HCT116 (cell line): ENCODE data around the gene LTO1.

Experiments
- CBX3 ChIP-seq: IDR thresholded peaks from 2 replicates; pipeline ENCODE4 v1.6.1; 2012; ENCODE audit warnings: low read depth
- CTCF ChIP-seq, 3 experiments: fragments of 200-600 bp in 1 of 3; sonication (generic) in 1 of 3; IDR thresholded peaks in 2 of 3; conservative IDR thresholded peaks in 1 of 3; 2 replicates each; pipeline ENCODE4 v1.5.1; 2012 to 2017; ENCODE audit warnings: low read depth in 2 of 3, low read length in 2 of 3, antibody characterized with exemption in 1 of 3, borderline replicate concordance in 1 of 3, control low read depth in 1 of 3, mild to moderate bottlenecking in 1 of 3, mixed read lengths in 1 of 3, mixed run types in 1 of 3, moderate library complexity in 1 of 3; ENCODE audit not compliant: insufficient read depth in 1 of 3
- EZH2 ChIP-seq: fragments of 200-600 bp; sonication (generic); IDR thresholded peaks from 2 replicates; pipeline ENCODE4 v1.6.1; 2017; ENCODE audit warnings: antibody characterized with exemption, mixed run types
- FOSL1 ChIP-seq: IDR thresholded peaks from 2 replicates; pipeline ENCODE4 v1.6.1; 2012; ENCODE audit warnings: low read depth
- POLR2A ChIP-seq: IDR thresholded peaks from 2 replicates; pipeline ENCODE4 v1.7.0; 2011; ENCODE audit warnings: borderline replicate concordance; ENCODE audit not compliant: insufficient read depth, insufficient read length; ENCODE audit errors: extremely low read depth
- YY1 ChIP-seq: IDR thresholded peaks from 2 replicates; pipeline ENCODE4 v1.6.1; 2011; ENCODE audit warnings: low read length, low read depth, moderate library complexity, mild to moderate bottlenecking; ENCODE audit not compliant: insufficient replicate concordance; ENCODE audit errors: extremely low read depth
- ZFX ChIP-seq: fragments of 450-650 bp; IDR thresholded peaks from 2 replicates; pipeline ENCODE4 v1.6.1; 2017
- TF ChIP-seq, protein P1 (sequence below): IDR thresholded peaks from 2 replicates; pipeline ENCODE4 v1.6.1; 2012; ENCODE audit warnings: low read depth
- TF ChIP-seq, protein P2 (sequence below): IDR thresholded peaks from 2 replicates; pipeline ENCODE4 v1.6.1; 2012
- TF ChIP-seq, protein P3 (sequence below): IDR thresholded peaks from 2 replicates; pipeline ENCODE4 v1.6.1; 2012

DNA sequence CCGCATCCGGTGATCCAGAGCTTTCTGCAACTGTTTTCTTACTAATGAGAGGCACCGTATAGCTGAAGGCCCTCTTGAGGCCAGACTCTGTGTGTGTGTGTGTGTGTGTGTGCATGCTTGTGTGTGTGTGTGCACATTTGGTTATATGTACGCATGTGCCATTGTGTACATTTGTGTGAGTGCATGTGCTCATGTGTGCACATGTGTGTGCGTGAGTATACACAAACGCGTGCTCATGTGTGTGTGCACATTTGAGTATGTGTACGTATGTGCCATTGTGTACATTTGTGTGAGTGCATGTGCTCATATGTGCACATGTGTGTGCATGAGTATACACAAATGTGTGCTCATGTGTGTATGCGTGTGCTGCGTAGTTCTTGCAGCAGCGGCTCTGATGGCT, 40.9 kb upstream of the LTO1 start:
- TF ChIP-seq CTCF (IDR thresholded peaks at IDR 0.05 in 2 of 3, conservative IDR thresholded peaks at IDR 0.05 in 1 of 3; ENCODE audit: borderline replicate concordance in 1 of 3, insufficient read depth in 1 of 3, low read depth in 2 of 3, low read length in 2 of 3) (no peak), YY1 (no peak), POLR2A (no peak), ZFX (no peak), EZH2 (no peak), CBX3 (no peak), FOSL1 (no peak)
- TF ChIP-seq, protein P1, sequence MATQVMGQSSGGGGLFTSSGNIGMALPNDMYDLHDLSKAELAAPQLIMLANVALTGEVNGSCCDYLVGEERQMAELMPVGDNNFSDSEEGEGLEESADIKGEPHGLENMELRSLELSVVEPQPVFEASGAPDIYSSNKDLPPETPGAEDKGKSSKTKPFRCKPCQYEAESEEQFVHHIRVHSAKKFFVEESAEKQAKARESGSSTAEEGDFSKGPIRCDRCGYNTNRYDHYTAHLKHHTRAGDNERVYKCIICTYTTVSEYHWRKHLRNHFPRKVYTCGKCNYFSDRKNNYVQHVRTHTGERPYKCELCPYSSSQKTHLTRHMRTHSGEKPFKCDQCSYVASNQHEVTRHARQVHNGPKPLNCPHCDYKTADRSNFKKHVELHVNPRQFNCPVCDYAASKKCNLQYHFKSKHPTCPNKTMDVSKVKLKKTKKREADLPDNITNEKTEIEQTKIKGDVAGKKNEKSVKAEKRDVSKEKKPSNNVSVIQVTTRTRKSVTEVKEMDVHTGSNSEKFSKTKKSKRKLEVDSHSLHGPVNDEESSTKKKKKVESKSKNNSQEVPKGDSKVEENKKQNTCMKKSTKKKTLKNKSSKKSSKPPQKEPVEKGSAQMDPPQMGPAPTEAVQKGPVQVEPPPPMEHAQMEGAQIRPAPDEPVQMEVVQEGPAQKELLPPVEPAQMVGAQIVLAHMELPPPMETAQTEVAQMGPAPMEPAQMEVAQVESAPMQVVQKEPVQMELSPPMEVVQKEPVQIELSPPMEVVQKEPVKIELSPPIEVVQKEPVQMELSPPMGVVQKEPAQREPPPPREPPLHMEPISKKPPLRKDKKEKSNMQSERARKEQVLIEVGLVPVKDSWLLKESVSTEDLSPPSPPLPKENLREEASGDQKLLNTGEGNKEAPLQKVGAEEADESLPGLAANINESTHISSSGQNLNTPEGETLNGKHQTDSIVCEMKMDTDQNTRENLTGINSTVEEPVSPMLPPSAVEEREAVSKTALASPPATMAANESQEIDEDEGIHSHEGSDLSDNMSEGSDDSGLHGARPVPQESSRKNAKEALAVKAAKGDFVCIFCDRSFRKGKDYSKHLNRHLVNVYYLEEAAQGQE = no peak
- TF ChIP-seq, protein P2, sequence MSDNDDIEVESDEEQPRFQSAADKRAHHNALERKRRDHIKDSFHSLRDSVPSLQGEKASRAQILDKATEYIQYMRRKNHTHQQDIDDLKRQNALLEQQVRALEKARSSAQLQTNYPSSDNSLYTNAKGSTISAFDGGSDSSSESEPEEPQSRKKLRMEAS = no peak
- TF ChIP-seq, protein P3, sequence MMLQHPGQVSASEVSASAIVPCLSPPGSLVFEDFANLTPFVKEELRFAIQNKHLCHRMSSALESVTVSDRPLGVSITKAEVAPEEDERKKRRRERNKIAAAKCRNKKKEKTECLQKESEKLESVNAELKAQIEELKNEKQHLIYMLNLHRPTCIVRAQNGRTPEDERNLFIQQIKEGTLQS = no peak
